HUES48 (cell line): ENCODE results near the gene PGBD5.

Source experiments
- H3K27ac ChIP-seq: one replicate; pipeline ENCODE4 v1.7.0; 2013; ENCODE audit warnings: low read depth, low read length, inconsistent platforms
- H3K27me3 ChIP-seq: 2 replicates; pipeline ENCODE4 v1.6.1; 2013; ENCODE audit warnings: mild to moderate bottlenecking, low read length; ENCODE audit not compliant: control insufficient read depth, insufficient read depth
- H3K36me3 ChIP-seq: 2 replicates; pipeline ENCODE4 v1.6.1; 2013; ENCODE audit warnings: low read length; ENCODE audit not compliant: control insufficient read depth, insufficient read depth
- H3K4me1 ChIP-seq: 2 replicates; pipeline ENCODE4 v1.6.1; 2013; ENCODE audit warnings: mild to moderate bottlenecking, low read length; ENCODE audit not compliant: control insufficient read depth, insufficient read depth
- H3K4me3 ChIP-seq: 2 replicates; pipeline ENCODE4 v1.5.1; 2013; ENCODE audit warnings: mild to moderate bottlenecking, low read depth, low read length
- H3K9ac ChIP-seq: 2 replicates; pipeline ENCODE4 v1.6.1; 2013; ENCODE audit warnings: mild to moderate bottlenecking, low read depth, low read length, moderate library complexity
- H3K9me3 ChIP-seq: 2 replicates; pipeline ENCODE4 v1.6.1; 2013; ENCODE audit warnings: low read length; ENCODE audit not compliant: control insufficient read depth, insufficient read depth

PGBD5 gene

DNA sequence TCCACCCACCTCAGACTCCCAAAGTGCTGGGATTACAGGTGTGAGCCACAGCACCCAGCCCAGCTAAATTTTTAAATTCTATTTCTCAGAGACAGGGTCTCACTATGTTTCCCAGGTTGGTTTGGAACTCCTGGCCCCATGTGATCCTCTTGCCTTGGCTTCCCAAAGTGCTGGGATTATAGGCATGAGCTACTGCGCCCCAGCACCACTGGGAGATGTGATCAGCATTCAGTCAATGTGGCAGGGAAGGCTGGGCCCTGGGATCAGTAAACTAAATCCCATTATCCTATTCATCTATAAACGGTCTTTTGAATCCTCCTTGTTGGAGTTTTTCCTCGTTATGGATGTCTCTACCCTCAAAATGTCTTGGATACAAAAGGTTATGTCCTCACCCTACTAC, 113.5 kb downstream of the PGBD5 start:
- Histone ChIP-seq H3K4me3 (no peak overlapping the region), H3K27me3 (no peaks in the 10 kb centered on the region), H3K36me3 (no peaks in the 10 kb centered on the region), H3K27ac (no peak overlapping the region), H3K9me3 (no peaks in the 10 kb centered on the region), H3K4me1 (no peaks in the 10 kb centered on the region), H3K9ac (no peak overlapping the region)

DNA sequence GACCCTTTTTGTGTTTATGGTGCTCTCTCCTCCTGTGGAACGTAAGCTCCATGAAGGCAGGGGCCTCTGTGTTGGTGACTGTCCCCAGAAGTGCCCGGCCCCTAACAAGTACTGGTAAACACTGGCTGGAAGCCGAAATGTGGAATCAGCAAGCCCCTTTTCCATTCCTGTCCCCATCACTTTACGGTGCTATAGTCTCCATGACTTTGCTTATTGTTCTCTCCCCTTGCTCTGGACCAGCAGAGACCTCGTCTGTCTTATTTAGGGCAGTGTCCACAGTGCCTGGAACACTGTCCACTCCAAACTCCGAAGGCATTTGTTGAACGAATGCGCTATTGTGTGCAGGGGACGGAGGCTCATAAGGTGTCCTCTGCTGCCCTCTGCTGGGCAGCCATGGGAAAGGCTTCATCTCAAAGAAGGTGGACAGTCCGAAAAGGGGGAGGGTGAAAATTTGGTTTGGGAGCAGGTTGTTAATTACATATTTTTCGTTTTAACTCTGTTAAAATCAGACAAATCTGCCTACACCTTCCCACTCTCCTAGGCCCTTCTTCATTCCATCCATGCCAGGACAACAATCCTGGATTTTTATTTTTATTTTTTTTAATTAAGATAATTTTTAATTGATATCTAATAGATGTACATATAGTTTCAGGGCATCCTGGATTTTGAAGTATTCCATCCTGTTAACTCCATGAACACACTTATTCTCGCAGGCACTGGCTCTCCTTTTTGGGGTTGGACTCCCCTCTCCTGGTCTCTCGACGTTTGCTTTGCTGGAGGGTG, 115.6 kb downstream of the PGBD5 start:
- H3K4me1 ChIP-seq: no peaks in the 10 kb centered on the region; the same call in 1 of the 2 replicates
- H3K9ac ChIP-seq: no peak overlapping the region
- no peak overlapping the region for H3K27ac ChIP-seq
- no peaks in the 10 kb centered on the region for H3K9me3 ChIP-seq
- no peaks in the 10 kb centered on the region for H3K36me3 ChIP-seq
- H3K4me3 ChIP-seq: no peak overlapping the region
- no peaks in the 10 kb centered on the region for H3K27me3 ChIP-seq

DNA sequence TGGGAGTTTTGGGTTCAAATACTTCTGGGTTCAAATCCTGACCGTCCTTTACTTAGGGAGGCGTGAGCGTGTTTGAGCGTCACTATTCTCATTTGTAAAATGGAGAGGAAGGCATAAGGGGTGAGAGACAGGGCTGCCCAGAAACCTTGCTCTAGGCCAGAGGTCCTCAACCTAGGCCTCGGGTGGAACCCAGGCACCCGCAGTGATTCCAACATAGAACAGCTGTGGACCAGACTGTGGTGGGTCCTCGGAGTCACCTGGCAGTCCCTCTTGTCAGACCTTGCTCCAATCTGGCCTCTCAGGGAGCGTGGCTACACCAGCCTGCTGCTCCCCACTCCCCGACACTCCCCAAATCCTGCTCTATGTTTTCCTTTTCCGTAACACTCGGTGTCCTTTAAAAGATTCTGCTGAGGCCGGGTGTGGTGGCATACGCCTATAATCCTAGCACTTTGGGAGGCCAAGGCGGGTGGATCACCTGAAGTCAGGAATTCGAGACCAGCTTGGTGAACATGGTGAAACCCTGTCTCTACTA, 116.4 kb downstream of the PGBD5 start:
- H3K27ac ChIP-seq: no peak overlapping the region
- no peak overlapping the region for H3K4me3 ChIP-seq

GRCh38 chr1:230308821-230309220, 117.3 kb downstream of the PGBD5 start:
- H3K27me3 ChIP-seq: no peaks in the 10 kb centered on the region
- H3K36me3 ChIP-seq: no peaks in the 10 kb centered on the region
- no peaks in the 10 kb centered on the region for H3K9me3 ChIP-seq
- H3K9ac ChIP-seq: no peak overlapping the region
- H3K27ac ChIP-seq: no peak overlapping the region
- no peaks in the 10 kb centered on the region; the same call in 1 of the 2 replicates for H3K4me1 ChIP-seq
- H3K4me3 ChIP-seq: no peak overlapping the region

More for the DNA sequence above, 116.4 kb downstream of the PGBD5 start:
- H3K36me3 ChIP-seq: no peaks in the 10 kb centered on the region
- no peaks in the 10 kb centered on the region; the same call in 1 of the 2 replicates for H3K4me1 ChIP-seq
- no peak overlapping the region for H3K9ac ChIP-seq
- H3K27me3 ChIP-seq: no peaks in the 10 kb centered on the region
- H3K9me3 ChIP-seq: no peaks in the 10 kb centered on the region

DNA sequence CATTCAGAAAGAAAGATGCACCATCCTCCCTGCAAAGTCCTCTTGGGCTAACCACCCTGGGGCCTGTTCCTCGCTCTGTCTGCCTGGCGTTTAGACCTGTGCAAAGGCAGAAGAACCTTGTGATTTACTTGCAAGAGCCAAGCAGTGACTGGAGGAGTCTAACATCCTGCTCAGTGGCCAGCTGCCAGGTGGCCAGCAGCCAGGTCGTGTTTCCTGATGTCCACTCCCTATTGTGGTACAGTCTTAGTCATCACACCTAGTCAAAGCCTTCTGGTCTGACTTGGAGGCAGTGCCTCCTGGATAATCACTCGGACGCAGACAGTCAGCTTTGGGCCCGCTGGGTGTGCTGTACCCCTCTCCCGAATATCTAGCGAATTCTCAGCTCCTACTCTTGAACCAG, 118.1 kb downstream of the PGBD5 start:
- no peak overlapping the region for H3K4me3 ChIP-seq
- no peak overlapping the region for H3K9ac ChIP-seq
- no peaks in the 10 kb centered on the region for H3K9me3 ChIP-seq
- H3K27me3 ChIP-seq: no peaks in the 10 kb centered on the region
- H3K4me1 ChIP-seq: no peaks in the 10 kb centered on the region; the same call in 1 of the 2 replicates
- H3K27ac ChIP-seq: no peak overlapping the region
- no peaks in the 10 kb centered on the region for H3K36me3 ChIP-seq

- Histone ChIP-seq H3K27me3 (no peaks in the 10 kb centered on the region), H3K4me3 (no peak overlapping the region), H3K4me1 (no peaks in the 10 kb centered on the region; the same call in 1 of the 2 replicates), H3K27ac (no peak overlapping the region), H3K9ac (no peak overlapping the region), H3K9me3 (no peaks in the 10 kb centered on the region), H3K36me3 (no peaks in the 10 kb centered on the region)
Measured at GRCh38 chr1:230307213-230307612, 118.9 kb downstream of the PGBD5 start.

GRCh38 chr1:230306169-230306568, 120.0 kb downstream of the PGBD5 start:
- H3K27ac ChIP-seq: no peak overlapping the region

GRCh38 chr1:230303822-230304221, 122.3 kb downstream of the PGBD5 start:
- Histone ChIP-seq H3K27ac (no peak overlapping the region), H3K36me3 (no peaks in the 10 kb centered on the region), H3K27me3 (no peaks in the 10 kb centered on the region), H3K4me1 (no peaks in the 10 kb centered on the region; the same call in 1 of the 2 replicates), H3K4me3 (no peak overlapping the region), H3K9ac (no peak overlapping the region), H3K9me3 (no peaks in the 10 kb centered on the region)

More at GRCh38 chr1:230306169-230306568, 120.0 kb downstream of the PGBD5 start:
- Histone ChIP-seq H3K4me3 (no peak overlapping the region), H3K27me3 (no peaks in the 10 kb centered on the region), H3K4me1 (no peaks in the 10 kb centered on the region; the same call in 1 of the 2 replicates), H3K9me3 (no peaks in the 10 kb centered on the region), H3K9ac (no peak overlapping the region), H3K36me3 (no peaks in the 10 kb centered on the region)

GRCh38 chr1:230303069-230303468, 123.1 kb downstream of the PGBD5 start:
- H3K36me3 ChIP-seq: no peaks in the 10 kb centered on the region
- no peaks in the 10 kb centered on the region for H3K9me3 ChIP-seq
- no peaks in the 10 kb centered on the region; the same call in 1 of the 2 replicates for H3K4me1 ChIP-seq
- no peaks in the 10 kb centered on the region for H3K27me3 ChIP-seq
- H3K9ac ChIP-seq: no peak overlapping the region
- no peak overlapping the region for H3K27ac ChIP-seq
- no peak overlapping the region for H3K4me3 ChIP-seq

GRCh38 chr1:230301822-230302221, 124.3 kb downstream of the PGBD5 start:
- Histone ChIP-seq H3K4me3 (no peak overlapping the region), H3K4me1 (no peaks in the 10 kb centered on the region), H3K9me3 (no peaks in the 10 kb centered on the region), H3K27me3 (no peaks in the 10 kb centered on the region), H3K36me3 (no peaks in the 10 kb centered on the region), H3K9ac (no peak overlapping the region), H3K27ac (no peak overlapping the region)

GRCh38 chr1:230301322-230301721, 124.8 kb downstream of the PGBD5 start:
- H3K4me1 ChIP-seq: no peaks in the 10 kb centered on the region
- no peak overlapping the region for H3K9ac ChIP-seq
- H3K9me3 ChIP-seq: no peaks in the 10 kb centered on the region
- no peaks in the 10 kb centered on the region for H3K27me3 ChIP-seq
- no peak overlapping the region for H3K27ac ChIP-seq
- H3K4me3 ChIP-seq: no peak overlapping the region
- no peaks in the 10 kb centered on the region for H3K36me3 ChIP-seq
